IMR-90 (cell line): ENCODE results near the gene KRT83. TPM values are rescaled to one million over a fixed set of nuclear protein-coding genes. Genes with fewer than 3 reads are reported as not detected.
"Not testable (repeated sequence)": the region's sequence is repeated elsewhere in the genome, so short reads cannot be mapped to it uniquely, and the experiment has no call there.

Source experiments
- ATAC-seq: fragments of 200-7000 bp; cut with Tn5 transposase; 2 replicates; pipeline ENCODE4 v1.9.1; 2020; ENCODE audit warnings: low read depth, mild to moderate bottlenecking, moderate library complexity
- BruUV-seq: library from RNA; stranded (reverse); fragments of 400-500 nt; replicated peaks from 2 replicates; lab custom pipeline; 2021; lab: Mats Ljungman, UMichigan
- CTCF ChIA-PET: fragments of 300-600 bp; formaldehyde crosslinking; extraction: SDS; loops from one replicate; lab custom pipeline; 2021; ENCODE audit warnings: antibody characterized with exemption; lab: Yijun Ruan, JAX
- POLR2A ChIA-PET: fragments of 300-600 bp; sonication (Branson Sonifier 250); formaldehyde crosslinking; loops from one replicate; lab custom pipeline; 2022; ENCODE audit warnings: antibody characterized with exemption; ENCODE audit not compliant: unreplicated experiment; lab: Charles Lee
- DNase-seq: peaks from one replicate; pipeline ENCODE4 v3.0.0; 2013
- H2AFZ ChIP-seq: replicated peaks from 2 replicates; pipeline ENCODE3; 2013; ENCODE audit warnings: low read length, mild to moderate bottlenecking; ENCODE audit not compliant: poor library complexity
- H2AK5ac ChIP-seq: 2 replicates; pipeline ENCODE4 v1.6.1; 2013; ENCODE audit warnings: low read depth, low read length, inconsistent platforms
- H2AK9ac ChIP-seq: replicated peaks from 2 replicates; pipeline ENCODE3; 2013; ENCODE audit warnings: mild to moderate bottlenecking, low read depth, low read length, moderate library complexity; ENCODE audit not compliant: poor library complexity
- H2BK120ac ChIP-seq: 2 replicates; pipeline ENCODE4 v1.6.1; 2013; ENCODE audit warnings: low read depth, low read length, inconsistent platforms
- H2BK15ac ChIP-seq: 3 replicates; pipeline ENCODE4 v1.6.1; 2013; ENCODE audit warnings: low read depth, low read length, inconsistent platforms
- H2BK20ac ChIP-seq: 2 replicates; pipeline ENCODE4 v1.6.1; 2013; ENCODE audit warnings: low read depth, mild to moderate bottlenecking, inconsistent platforms, low read length, moderate library complexity
- H2BK5ac ChIP-seq: 2 replicates; pipeline ENCODE4 v1.6.1; 2013; ENCODE audit warnings: mild to moderate bottlenecking, low read depth, low read length, inconsistent platforms; ENCODE audit not compliant: poor library complexity, severe bottlenecking
- H3K14ac ChIP-seq: replicated peaks from 2 replicates; pipeline ENCODE4 v1.6.1; 2013; ENCODE audit warnings: low read depth, low read length, inconsistent platforms
- H3K18ac ChIP-seq: 2 replicates; pipeline ENCODE4 v1.6.1; 2013; ENCODE audit warnings: low read depth, low read length, control low read depth
- H3K23ac ChIP-seq: 2 replicates; pipeline ENCODE4 v1.6.1; 2013; ENCODE audit warnings: low read depth, low read length, inconsistent platforms
- H3K27ac ChIP-seq: 2 replicates; pipeline ENCODE4 v1.5.1; 2013; ENCODE audit warnings: mild to moderate bottlenecking, control low read depth, low read length; ENCODE audit not compliant: insufficient read depth
- H3K27me3 ChIP-seq: 2 replicates; pipeline ENCODE4 v1.6.1; 2013; ENCODE audit warnings: low read length; ENCODE audit not compliant: control insufficient read depth, insufficient read depth
- H3K36me3 ChIP-seq: 2 replicates; pipeline ENCODE4 v1.6.1; 2013; ENCODE audit warnings: low read length, mixed read lengths; ENCODE audit not compliant: control insufficient read depth, insufficient read depth
- H3K4ac ChIP-seq: 2 replicates; pipeline ENCODE4 v1.6.1; 2013; ENCODE audit warnings: low read depth, low read length, inconsistent platforms
- H3K4me1 ChIP-seq: 2 replicates; pipeline ENCODE4 v1.6.1; 2013; ENCODE audit warnings: low read length, mixed read lengths; ENCODE audit not compliant: control insufficient read depth, insufficient read depth
- H3K4me2 ChIP-seq: 2 replicates; pipeline ENCODE4 v1.6.1; 2013; ENCODE audit warnings: low read depth, mild to moderate bottlenecking, control low read depth, low read length, moderate library complexity
- H3K4me3 ChIP-seq: 2 replicates; pipeline ENCODE4 v1.5.1; 2013; ENCODE audit warnings: low read depth, mild to moderate bottlenecking, control low read depth, low read length, moderate library complexity; ENCODE audit not compliant: insufficient read depth
- H3K56ac ChIP-seq: 2 replicates; pipeline ENCODE4 v1.6.1; 2013; ENCODE audit warnings: low read length, inconsistent platforms; ENCODE audit not compliant: insufficient read depth; ENCODE audit errors: extremely low read depth
- H3K79me1 ChIP-seq, 2 experiments: 2 replicates each; pipeline ENCODE4 v1.6.1; 2013; ENCODE audit warnings: low read length in 2 of 2, inconsistent platforms in 1 of 2, low read depth in 1 of 2
- H3K9ac ChIP-seq: 2 replicates; pipeline ENCODE4 v1.6.1; 2013; ENCODE audit warnings: low read depth, low read length, control low read depth
- H3K9me1 ChIP-seq: 2 replicates; pipeline ENCODE4 v1.6.1; 2013; ENCODE audit warnings: low read length, inconsistent platforms; ENCODE audit not compliant: insufficient read depth
- H3K9me3 ChIP-seq: 2 replicates; pipeline ENCODE4 v1.6.1; 2013; ENCODE audit warnings: low read length; ENCODE audit not compliant: control insufficient read depth, insufficient read depth
- H4K20me1 ChIP-seq: 2 replicates; pipeline ENCODE4 v1.6.1; 2013; ENCODE audit warnings: low read length, inconsistent platforms; ENCODE audit not compliant: insufficient read depth
- H4K5ac ChIP-seq: 2 replicates; pipeline ENCODE4 v1.6.1; 2013; ENCODE audit warnings: mild to moderate bottlenecking, low read depth, low read length, control low read depth
- H4K8ac ChIP-seq, 2 experiments: 2 replicates each; pipeline ENCODE4 v1.6.1; 2013; ENCODE audit warnings: low read depth in 2 of 2, low read length in 2 of 2, control low read depth in 1 of 2, inconsistent platforms in 1 of 2
- H4K91ac ChIP-seq: 2 replicates; pipeline ENCODE4 v1.6.1; 2013; ENCODE audit warnings: low read depth, low read length, inconsistent platforms; ENCODE audit not compliant: insufficient read depth
- WGBS, 2 experiments: methylation state at CpG; one replicate each; pipeline versions ENCODE4 v1.1.5 to v1.1.7; 2013; ENCODE audit warnings: missing lambda C conversion rate in 2 of 2; ENCODE audit not compliant: insufficient read length in 1 of 2; ENCODE audit errors: extremely low coverage in 2 of 2; 5-methylcytosine and 5-hydroxymethylcytosine counted together
- dilution Hi-C: fragments of 300-500 bp; cut with HindIII; formaldehyde crosslinking; loops from one replicate; pipeline ENCODE4 v1.14.3; 2018; ENCODE audit warnings: low sequenced_read_pairs; ENCODE audit not compliant: unreplicated experiment
- in situ Hi-C: fragments of 300-500 bp; cut with MboI; formaldehyde crosslinking; loops from 3 replicates; pipeline ENCODE4 v1.14.3; 2019; ENCODE audit warnings: low sequenced_read_pairs, inconsistent platforms, mixed read lengths
- intact Hi-C: fragments of 100-400 bp; cut with micrococcal nuclease; formaldehyde crosslinking; loops from 2 replicates; pipeline ENCODE4 v1.10.0; 2022
- polyA plus RNA-seq, 3 experiments: library from polyadenylated mRNA; depleted of rRNA; stranded (reverse); fragments of >200 nt; gene quantifications; 2 replicates each; pipeline ENCODE4 v1.2.3, GENCODE V29; 2012; ENCODE audit warnings: low replicate concordance in 1 of 3
- total RNA-seq: library from RNA; depleted of rRNA; stranded (reverse); fragments of >200 nt; gene quantifications from 2 replicates; pipeline ENCODE4 v1.2.3, GENCODE V29; 2012
- TF ChIP-seq, protein P1 (sequence below): conservative IDR thresholded peaks from 2 replicates; pipeline ENCODE4 v1.5.1; 2012; ENCODE audit warnings: mild to moderate bottlenecking, low read depth, low read length, improper control_type of control experiment

Gene KRT83
- total and polyA plus RNA-seq, 2 of the 4 experiments (the other 2 are of a cell fraction) = not detected

DNA sequence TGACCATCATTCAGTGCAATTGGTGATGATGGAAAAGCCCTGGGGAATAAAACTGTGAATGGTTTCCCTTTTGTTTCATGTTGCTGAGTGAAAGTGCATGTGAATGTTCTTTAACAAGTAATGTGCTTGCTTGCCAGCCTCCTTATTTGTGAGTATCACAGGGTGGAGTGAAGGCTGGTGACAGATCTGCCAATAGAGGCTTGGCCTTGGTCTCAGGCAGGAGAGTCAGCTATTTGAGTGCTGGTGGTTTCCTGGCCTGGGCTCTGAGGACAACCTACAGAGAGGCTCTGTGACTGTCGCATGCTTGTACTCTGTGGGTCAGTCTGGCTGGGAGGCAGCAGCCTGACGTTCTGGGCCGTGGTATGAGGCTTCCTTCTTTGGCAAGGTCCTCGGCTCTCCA, 25.4 kb upstream of the KRT83 start:
- no peak for DNase-seq
- WGBS, 2 experiments = no CpG with 5 or more reads among the region's 4 CpGs
- intact Hi-C loops = no loop called here

GRCh38 chr12:52345041-52345440, 23.8 kb upstream of the KRT83 start:
- no CpG with 5 or more reads among the region's 8 CpGs for WGBS, 2 experiments
- H4K20me1 ChIP-seq, in situ Hi-C loops, H2AFZ ChIP-seq, H3K27ac ChIP-seq, H4K5ac ChIP-seq, intact Hi-C loops, H3K9ac ChIP-seq, H4K91ac ChIP-seq, H3K4me3 ChIP-seq, H2AK5ac ChIP-seq, POLR2A ChIA-PET, H3K36me3 ChIP-seq, H3K9me3 ChIP-seq, H2AK9ac ChIP-seq, H3K4me2 ChIP-seq, BruUV-seq, H3K79me1 ChIP-seq, H3K4me1 ChIP-seq, ATAC-seq, H3K18ac ChIP-seq, H3K23ac ChIP-seq, H2BK20ac ChIP-seq, H2BK5ac ChIP-seq, H3K14ac ChIP-seq, H2BK120ac ChIP-seq, H3K56ac ChIP-seq, dilution Hi-C loops, H3K9me1 ChIP-seq, H2BK15ac ChIP-seq, H4K8ac ChIP-seq, H3K4ac ChIP-seq, DNase-seq: not testable (repeated sequence)
- peaks cover 62% of the 10 kb centered on the region for H3K27me3 ChIP-seq
- CTCF ChIA-PET = interaction anchor here (1.2 to 1.3 kb wide), 2 partner anchors 13 to 64 kb away, joined by 3 read pairs; no protein-coding TSS in a partner anchor

More for the DNA sequence above, 25.4 kb upstream of the KRT83 start:
- Histone ChIP-seq H3K9me3 (peaks cover 6% of the 10 kb centered on the region), H2BK5ac (no peak overlapping the region), H3K27me3 (peaks cover 61% of the 10 kb centered on the region), H3K4me2 (no peak overlapping the region), H2AK9ac (no peak overlapping the region), H3K56ac (no peak overlapping the region), H3K36me3 (no peaks in the 10 kb centered on the region), H4K8ac (no peak overlapping the region), H3K79me1 (no peaks in the 10 kb centered on the region), H2BK20ac (no peak overlapping the region), H4K91ac (no peak overlapping the region), H3K4me1 (no peaks in the 10 kb centered on the region), H3K27ac (no peak overlapping the region), H2BK120ac (no peak overlapping the region), H2AFZ (no peak overlapping the region), H2AK5ac (no peak overlapping the region), H3K4ac (no peak overlapping the region), H3K4me3 (no peak overlapping the region), H3K9me1 (no peaks in the 10 kb centered on the region), H3K18ac (no peak overlapping the region), H3K23ac (no peak overlapping the region), H4K5ac (no peak overlapping the region), H2BK15ac (no peak overlapping the region), H3K14ac (no peak overlapping the region), H4K20me1 (no peaks in the 10 kb centered on the region), H3K9ac (no peak overlapping the region)
- POLR2A ChIA-PET = no interaction called here
- no TSS peak for BruUV-seq
- TF ChIP-seq, protein P1, sequence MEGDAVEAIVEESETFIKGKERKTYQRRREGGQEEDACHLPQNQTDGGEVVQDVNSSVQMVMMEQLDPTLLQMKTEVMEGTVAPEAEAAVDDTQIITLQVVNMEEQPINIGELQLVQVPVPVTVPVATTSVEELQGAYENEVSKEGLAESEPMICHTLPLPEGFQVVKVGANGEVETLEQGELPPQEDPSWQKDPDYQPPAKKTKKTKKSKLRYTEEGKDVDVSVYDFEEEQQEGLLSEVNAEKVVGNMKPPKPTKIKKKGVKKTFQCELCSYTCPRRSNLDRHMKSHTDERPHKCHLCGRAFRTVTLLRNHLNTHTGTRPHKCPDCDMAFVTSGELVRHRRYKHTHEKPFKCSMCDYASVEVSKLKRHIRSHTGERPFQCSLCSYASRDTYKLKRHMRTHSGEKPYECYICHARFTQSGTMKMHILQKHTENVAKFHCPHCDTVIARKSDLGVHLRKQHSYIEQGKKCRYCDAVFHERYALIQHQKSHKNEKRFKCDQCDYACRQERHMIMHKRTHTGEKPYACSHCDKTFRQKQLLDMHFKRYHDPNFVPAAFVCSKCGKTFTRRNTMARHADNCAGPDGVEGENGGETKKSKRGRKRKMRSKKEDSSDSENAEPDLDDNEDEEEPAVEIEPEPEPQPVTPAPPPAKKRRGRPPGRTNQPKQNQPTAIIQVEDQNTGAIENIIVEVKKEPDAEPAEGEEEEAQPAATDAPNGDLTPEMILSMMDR = no peak
- dilution Hi-C loops (no loop called here), in situ Hi-C loops (no loop called here)
- CTCF ChIA-PET = no interaction called here
- no peak for ATAC-seq
